Activated CD4-positive, CD25-positive, alpha-beta regulatory T cell treated with anti-CD3 and anti-CD28 coated beads, Interleukin-2, amount 50 U/mL, for 24 hours (primary cell): Measurements from ENCODE around the gene ATG7.

ENCODE experiments used
- ATAC-seq, 2 donors: fragments of 150-1000 bp; cut with Tn5 transposase; one replicate each; pipeline ENCODE4 v1.10.0; 2021; ENCODE audit warnings: mild to moderate bottlenecking in 1 of 2, moderate library complexity in 1 of 2

The ATG7 gene

GRCh38 chr3:11367143-11367693 is 95.0 kb downstream of the ATG7 start:
- no peak for ATAC-seq

GRCh38 chr3:11370191-11370590 is 98.0 kb downstream of the ATG7 start:
- no peak for ATAC-seq

- ATAC-seq = no peak
These were observed 98.8 kb downstream of the ATG7 start for GRCh38 chr3:11370966-11371365.

- ATAC-seq = no peak
These were observed 99.5 kb downstream of the ATG7 start for GRCh38 chr3:11371747-11372146.

- no peak for ATAC-seq
These were observed 101.0 kb downstream of the ATG7 start for GRCh38 chr3:11373235-11373634.

GRCh38 chr3:11373654-11374053 is 101.5 kb downstream of the ATG7 start:
- ATAC-seq = no peak

GRCh38 chr3:11375333-11376088 is 103.3 kb downstream of the ATG7 start:
- no peak for ATAC-seq

GRCh38 chr3:11377719-11378118 is 105.5 kb downstream of the ATG7 start:
- ATAC-seq = no peak

- no peak for ATAC-seq
These were observed 107.1 kb downstream of the ATG7 start for GRCh38 chr3:11379238-11379823.

GRCh38 chr3:11379824-11380701 is 107.9 kb downstream of the ATG7 start:
- ATAC-seq = no peak

- no peak for ATAC-seq
These were observed 108.9 kb downstream of the ATG7 start for GRCh38 chr3:11381141-11381540.

GRCh38 chr3:11381563-11381962 is 109.4 kb downstream of the ATG7 start:
- ATAC-seq = no peak

- no peak for ATAC-seq
These were observed 110.0 kb downstream of the ATG7 start for GRCh38 chr3:11382146-11382745.

GRCh38 chr3:11384074-11384473 is 111.9 kb downstream of the ATG7 start:
- no peak for ATAC-seq

GRCh38 chr3:11385326-11385725 is 113.1 kb downstream of the ATG7 start:
- no peak for ATAC-seq

- no peak for ATAC-seq
These were observed 113.7 kb downstream of the ATG7 start for GRCh38 chr3:11385891-11386290.

- no peak for ATAC-seq
These were observed 114.4 kb downstream of the ATG7 start for GRCh38 chr3:11386465-11387113.

GRCh38 chr3:11389386-11390268 is 117.4 kb downstream of the ATG7 start:
- no peak for ATAC-seq

GRCh38 chr3:11390411-11391131 is 118.4 kb downstream of the ATG7 start:
- no peak for ATAC-seq

- ATAC-seq = no peak
These were observed 119.1 kb downstream of the ATG7 start for GRCh38 chr3:11391174-11391879.
